NCI-H69 (cell line): ENCODE results near the gene ZNF326.
"Not testable (repeated sequence)": the region's sequence is repeated elsewhere in the genome, so short reads cannot be mapped to it uniquely, and the experiment has no call there.

Experiments used
- DNase-seq: peaks from one replicate; lab custom pipeline; 2025; lab: John Stamatoyannopoulos, UW

ZNF326 gene

GRCh38 chr1:89966656-89967055 is 28.3 kb upstream of the ZNF326 start:
- peak; percentile 27 for DNase-seq

GRCh38 chr1:89971600-89971999 is 23.3 kb upstream of the ZNF326 start:
- DNase-seq = no peak

- no peak for DNase-seq
Measured at GRCh38 chr1:89972024-89972423, 22.9 kb upstream of the ZNF326 start.

GRCh38 chr1:89973471-89974127 is 21.3 kb upstream of the ZNF326 start:
- no peak for DNase-seq

GRCh38 chr1:89974256-89974655 is 20.7 kb upstream of the ZNF326 start:
- DNase-seq = no peak

- no peak for DNase-seq
Measured at GRCh38 chr1:89974696-89975470, 20.0 kb upstream of the ZNF326 start.

- DNase-seq = peak; percentile 12
Measured at GRCh38 chr1:89975540-89976125, 19.3 kb upstream of the ZNF326 start.

GRCh38 chr1:89978755-89979154 is 16.2 kb upstream of the ZNF326 start:
- DNase-seq = no peak

GRCh38 chr1:89980605-89981004 is 14.3 kb upstream of the ZNF326 start:
- DNase-seq = peak; percentile 88

GRCh38 chr1:89982846-89983245 is 12.1 kb upstream of the ZNF326 start:
- not testable (repeated sequence) for DNase-seq

GRCh38 chr1:89984564-89985116 is 10.3 kb upstream of the ZNF326 start:
- DNase-seq = not testable (repeated sequence)

- DNase-seq = peak; percentile 90
Measured at GRCh38 chr1:89986020-89986419, 8.9 kb upstream of the ZNF326 start.

- DNase-seq = peak; percentile 85
Measured at GRCh38 chr1:89987159-89987819, 7.6 kb upstream of the ZNF326 start.

GRCh38 chr1:89989099-89989498 is 5.8 kb upstream of the ZNF326 start:
- no peak for DNase-seq

- peak; percentile 94 for DNase-seq
Measured at GRCh38 chr1:89989799-89990198, 5.1 kb upstream of the ZNF326 start.

- peak; percentile 10 for DNase-seq
Measured at GRCh38 chr1:89990976-89991831, 3.7 kb upstream of the ZNF326 start.

GRCh38 chr1:89993541-89993940 is 1.4 kb upstream of the ZNF326 start:
- DNase-seq = no peak

- no peak for DNase-seq
Measured at GRCh38 chr1:89994231-89994804, 592 bp upstream of the ZNF326 start.

- DNase-seq = peak; percentile 7
Measured at GRCh38 chr1:89995598-89996449, 914 bp downstream of the ZNF326 start.
